HG03565 (cell line): ENCODE data around the gene ADAD2.

Experiments used
- ATAC-seq: cut with Tn5 transposase; IDR thresholded peaks from one replicate; pipeline ENCODE4 v1.9.1; 2021; ENCODE audit warnings: mild to moderate bottlenecking, moderate library complexity; ENCODE audit not compliant: unreplicated experiment

ADAD2 gene

DNA sequence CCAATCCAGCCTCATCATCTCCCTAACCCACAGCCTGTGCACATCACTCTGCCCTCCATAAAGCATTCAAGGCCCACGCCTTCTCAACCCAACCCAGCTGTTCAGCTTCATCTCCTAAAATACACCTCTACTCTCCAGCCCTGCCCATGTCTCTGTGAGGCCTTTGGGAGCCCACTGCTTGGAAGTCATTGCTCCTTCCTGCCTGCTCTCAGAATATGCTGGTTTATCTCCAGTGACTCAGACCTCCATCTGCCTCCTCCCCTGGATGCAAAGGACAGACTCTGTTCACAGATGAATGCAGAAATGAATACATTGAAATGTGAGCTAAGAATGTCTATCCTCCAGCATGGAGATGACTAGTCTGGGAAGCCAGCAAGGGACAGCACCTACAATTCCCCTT lies 29.9 kb downstream of the ADAD2 start:
- ATAC-seq: no peak

DNA sequence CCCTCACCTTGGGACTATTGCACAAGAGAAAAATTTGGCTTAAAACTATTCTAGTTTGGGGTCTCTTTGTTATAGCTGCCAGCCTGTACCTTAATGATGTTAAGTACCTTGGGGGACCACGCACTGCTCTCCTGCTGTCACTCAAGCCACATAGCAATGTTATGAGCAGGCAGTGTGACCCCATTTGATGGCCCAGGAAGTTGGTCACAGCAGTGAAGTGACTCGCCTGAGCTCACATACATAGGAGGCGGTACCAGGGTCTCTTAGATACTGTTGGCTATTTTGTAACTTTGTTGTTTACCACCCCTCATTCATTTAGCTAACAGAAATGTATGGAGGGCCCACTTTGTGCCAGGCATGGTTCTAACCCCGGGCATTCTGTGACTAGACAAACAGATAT lies 32.5 kb downstream of the ADAD2 start:
- ATAC-seq: no peak

DNA sequence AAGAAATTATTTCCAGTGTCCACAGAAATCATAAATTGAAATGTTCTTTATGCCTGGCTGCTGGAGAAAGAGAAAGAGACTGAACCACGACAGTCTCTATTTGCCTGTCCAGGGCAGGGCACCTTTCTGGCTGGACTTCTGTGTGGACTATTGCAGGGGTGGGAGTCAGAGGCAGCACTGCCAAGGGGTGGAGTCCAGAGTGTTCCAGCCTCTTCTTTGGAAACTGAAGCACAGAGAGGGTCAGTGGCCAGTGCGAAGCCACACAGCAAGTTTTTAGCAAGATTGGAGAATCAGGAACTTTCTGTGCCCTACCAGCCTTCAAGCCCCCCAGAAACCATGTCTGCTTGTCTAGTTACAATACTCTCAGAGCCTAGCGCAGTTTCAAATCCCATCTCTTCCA lies 33.6 kb downstream of the ADAD2 start:
- ATAC-seq: no peak

DNA sequence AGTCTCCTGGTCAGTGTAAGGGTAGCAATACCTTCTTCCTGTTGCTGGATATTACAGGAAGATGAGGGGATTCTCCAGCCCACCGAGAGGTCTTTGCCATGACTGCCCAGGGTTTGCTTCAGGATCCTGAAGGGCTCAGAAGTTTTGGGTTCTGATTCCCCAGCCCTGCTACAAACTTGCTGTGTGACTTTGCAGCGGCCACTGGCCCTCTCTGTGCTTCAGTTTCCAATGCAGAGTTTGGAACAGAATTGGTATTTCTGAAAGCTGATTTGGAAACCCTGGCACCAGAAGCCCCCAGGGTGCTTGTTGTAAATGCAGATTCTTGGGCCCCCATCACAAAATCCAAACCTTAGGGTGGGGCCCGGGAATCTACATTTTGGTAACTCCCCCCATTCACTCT lies 34.2 kb downstream of the ADAD2 start:
- no peak for ATAC-seq

DNA sequence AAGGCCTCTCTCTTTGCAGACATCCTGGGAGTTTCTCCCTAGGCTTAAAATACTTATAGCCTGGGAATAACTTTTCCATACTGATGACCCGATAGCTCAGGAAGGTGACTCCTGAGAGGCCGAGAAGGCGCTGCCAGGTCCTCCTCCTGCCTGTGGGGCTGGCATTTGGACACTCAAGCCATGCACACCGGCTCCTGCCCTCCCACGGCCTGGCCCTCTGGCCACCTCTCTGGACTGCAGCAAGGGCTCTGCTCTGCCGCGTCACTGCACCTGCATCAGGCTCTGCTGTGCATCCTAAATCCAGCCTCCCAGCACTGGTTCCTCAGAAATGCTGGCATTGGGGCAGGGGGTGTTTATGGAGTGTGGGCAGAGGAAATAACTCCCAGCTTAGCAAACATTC lies 34.6 kb downstream of the ADAD2 start:
- no peak for ATAC-seq

DNA sequence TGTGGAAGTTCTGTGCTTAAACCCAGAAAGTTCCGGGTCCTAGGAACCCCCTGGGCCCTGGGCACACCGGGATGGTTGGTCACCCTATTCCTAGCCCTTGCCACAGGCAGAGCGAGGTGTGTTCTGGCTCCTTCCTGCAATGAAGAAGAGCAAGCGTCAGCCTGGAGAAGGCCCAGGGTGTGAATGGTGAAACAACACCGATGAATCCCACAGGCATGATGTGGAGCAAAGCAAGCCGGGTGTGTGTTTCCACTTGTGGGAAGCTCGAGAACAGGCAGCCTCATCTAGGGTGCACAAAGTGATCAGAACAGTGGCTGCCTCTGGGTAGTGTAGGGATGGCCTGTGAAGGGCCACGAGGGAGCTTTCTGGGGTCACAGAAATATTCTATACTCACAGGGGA lies 35.1 kb downstream of the ADAD2 start:
- ATAC-seq: no peak

DNA sequence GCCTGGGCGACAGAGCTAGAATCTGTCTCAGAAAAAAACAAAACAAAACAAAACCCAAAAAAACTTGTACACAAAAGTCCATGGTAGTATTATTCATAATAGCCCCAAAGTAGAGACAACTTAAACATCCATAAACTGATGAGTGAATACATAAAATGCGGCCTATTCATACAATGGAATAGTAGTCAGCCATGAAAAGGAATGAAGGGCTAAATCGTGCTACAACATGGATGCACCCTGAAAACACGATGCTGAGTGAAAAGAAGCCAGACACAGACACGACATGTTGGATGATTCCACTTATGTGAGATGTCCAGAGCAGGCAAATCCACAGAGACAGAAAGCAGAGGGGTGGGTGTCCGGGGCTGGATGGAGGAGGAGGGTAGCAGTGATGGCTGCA lies 36.6 kb downstream of the ADAD2 start:
- ATAC-seq: no peak

DNA sequence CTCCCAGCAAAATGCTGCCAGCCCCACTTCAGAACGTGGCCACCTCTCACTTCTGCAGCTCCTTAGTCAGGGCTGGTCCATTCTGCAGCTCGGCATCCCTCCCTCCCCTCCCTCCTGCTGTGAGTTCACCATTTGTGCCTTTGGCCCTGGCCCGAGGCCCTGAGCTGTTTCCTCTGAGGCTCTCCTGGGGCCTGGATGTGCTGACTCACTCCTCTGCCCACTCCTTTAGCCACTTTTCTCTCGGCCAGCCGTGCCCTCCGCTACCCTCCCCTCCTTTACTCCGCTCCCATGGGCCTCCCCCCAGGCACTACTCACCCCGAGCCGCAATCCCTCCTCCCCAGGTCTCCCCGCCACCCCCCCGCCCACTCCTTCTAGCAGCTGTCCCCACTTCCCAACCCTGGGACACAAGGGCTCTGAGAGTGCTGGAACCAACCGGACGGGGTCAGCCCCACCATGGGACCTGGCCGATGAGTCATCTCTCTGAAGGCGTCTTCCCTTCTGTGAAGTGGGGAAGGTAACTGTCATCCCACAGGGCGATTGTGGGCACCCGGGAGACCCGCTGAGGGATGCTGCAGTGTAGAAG lies 37.4 kb downstream of the ADAD2 start:
- no peak for ATAC-seq

DNA sequence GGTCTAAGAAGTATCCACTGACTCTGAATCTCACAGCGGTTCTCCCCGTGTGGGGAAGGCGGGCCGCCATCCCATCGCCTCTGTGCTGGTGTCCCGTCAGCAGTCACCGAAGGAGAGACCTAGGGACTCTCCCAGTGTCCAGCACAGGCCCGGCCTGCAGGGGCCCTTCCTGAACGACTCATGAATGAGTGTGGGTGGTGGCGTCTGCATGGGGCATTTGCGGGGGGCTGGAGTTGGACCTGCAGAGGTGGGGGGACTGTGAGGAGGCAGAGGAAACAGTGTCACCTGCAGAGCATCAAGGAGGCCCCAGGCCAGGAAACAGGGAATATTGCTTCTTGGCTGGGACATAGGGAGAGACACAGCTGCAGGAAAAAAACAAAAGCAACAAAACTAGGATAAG lies 38.5 kb downstream of the ADAD2 start:
- no peak for ATAC-seq

DNA sequence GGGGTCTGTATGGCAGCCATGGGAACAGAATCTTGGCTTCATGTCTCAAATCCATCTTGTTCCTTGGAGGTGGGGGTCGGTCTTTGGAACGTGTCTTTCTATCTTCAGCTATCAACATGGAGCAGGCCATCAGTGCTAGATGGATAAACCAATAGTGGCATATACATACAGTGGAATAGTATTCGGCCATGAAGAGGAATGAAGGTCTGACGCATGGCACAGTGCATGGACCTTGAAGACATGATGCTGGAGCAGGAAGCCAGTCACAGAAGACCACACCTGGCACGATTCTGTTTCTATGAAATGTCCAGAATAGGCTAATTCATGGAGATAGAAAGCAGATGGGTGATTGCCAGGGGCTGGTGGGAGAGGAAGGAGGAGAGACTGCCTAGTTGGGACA lies 41.1 kb downstream of the ADAD2 start:
- no peak for ATAC-seq

DNA sequence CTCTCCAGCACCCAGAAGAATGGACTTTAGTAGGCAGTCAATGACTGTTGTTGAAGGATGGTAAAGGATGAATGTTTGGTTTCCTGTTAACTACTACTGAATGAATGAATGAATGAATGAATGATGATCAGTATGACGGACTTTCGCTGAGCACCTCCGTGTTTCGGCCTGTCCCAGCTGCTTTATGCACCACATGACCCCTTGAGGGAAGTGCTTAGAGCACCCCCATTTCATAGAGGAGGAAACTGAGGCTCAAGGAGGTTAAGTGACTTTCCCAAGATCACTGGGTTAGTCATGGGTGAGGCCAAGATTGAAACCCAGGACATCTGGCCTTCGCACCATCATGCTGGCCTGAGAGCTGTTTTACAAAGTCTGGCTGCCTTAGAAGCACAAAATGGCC lies 42.0 kb downstream of the ADAD2 start:
- no peak for ATAC-seq

DNA sequence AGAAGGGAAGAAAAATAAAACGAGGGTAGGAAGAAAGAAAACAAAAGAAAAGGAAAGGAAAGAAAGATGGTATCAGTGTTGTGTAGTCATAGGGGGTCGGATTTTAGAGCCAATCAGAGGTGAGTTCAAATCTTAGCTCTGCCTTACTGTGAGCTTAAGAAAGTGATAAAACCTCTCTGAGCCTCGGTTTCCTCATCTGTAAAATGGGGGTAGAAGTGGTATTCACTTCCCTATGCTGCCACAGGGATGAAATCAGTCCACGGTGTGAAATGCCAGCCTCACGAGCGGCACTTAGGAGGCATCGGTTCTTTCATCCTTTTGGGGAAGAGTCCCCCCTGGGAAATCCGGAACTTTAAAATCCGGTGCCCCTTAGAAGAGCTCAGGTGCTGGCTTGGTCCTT lies 42.8 kb downstream of the ADAD2 start:
- no peak for ATAC-seq

DNA sequence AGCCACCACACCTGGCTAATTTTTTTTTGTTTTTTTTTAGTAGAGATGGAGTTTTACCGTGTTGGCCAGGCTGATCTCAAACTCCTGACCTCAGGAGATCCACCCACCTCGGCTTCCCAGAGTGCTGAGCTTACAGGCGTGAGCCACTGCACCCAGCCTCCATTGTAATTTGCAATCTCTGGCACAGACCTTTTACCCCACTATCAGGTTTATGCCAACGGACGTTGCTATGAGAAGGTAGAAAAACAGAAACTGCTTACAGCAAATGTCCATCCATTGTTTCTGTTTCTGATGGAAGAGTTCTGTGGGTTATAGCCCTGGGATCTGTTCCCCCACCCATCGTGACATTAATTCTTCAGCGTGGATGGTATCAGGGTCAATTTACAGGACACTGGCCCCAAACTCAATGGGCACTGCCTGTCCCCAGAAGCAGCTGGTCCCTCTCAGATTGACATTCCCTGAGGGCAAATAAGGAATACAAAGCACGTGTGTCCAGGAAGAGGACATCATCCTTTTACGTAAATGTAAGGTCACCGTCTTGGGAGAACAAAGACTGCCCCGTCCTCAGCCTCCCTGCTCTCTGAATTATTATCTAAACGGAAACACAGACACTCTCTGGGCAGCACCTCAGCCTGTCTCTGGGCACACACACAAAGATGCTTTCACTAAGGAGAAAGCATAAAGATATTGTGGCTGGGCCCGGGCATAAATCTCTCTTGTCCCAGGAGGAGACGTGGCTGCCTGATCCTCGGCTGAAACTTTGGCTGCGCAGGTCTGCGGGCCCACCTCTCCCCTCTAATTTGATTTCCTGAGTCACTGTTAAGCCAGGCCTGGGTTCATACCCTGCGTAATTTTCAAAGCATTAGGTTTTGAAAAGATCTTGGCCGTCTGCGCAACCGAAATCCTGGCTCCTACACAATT lies 43.6 kb downstream of the ADAD2 start:
- ATAC-seq: no peak

DNA sequence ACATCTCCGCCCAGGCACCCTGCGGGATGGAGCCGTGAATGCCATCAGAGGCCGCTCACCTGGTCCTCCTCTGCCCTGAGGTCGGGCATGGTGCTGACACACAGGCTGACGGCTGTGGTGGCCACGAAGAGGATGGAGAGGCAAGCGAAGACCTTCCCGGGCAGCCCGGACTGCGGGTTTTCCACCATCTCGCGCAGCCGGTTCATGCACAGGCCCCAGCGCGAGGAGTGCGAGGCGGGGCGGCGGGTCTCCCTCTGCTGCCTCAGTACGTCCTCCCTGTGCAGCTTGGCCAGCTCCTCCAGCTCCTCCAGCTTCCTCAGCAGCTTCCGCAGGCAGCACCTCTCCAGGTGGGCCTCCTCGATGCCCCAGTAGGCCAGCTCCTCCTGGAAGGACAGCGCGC lies 45.7 kb downstream of the ADAD2 start:
- no peak for ATAC-seq

DNA sequence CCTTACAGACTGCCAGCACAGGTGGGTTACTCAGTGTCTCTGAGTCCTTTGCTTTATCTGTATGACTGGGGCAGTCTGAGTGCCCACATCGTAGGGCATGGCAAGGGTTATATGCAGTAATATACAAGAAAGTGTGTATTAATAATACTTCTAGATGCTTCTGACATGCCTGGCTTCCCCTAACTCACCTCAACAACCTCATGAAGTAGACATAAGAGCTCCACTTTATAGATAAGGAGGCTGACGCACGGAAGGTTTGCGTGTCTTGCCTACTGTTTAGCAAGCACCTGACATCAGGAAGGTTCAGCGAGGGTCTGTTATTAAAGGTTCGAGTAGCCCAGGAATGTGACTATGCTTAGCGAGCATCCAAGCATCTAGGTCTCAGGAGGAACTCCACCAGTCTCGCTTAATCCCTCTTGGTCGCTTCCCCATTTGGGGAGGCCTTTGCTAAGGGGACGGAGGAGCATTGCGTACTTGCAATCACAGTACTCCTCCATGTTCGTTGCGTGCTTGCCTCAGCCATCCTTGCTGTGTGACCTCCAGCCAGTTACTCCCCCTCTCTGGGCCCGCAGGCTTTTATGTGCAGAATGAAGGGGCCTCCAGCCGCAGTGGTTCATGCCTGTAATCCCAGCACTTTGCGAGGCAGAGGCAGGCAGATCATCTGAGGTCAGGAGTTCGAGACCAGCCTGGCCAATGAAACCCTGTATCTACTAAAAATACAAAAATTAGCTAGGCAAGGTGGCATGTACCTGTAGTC lies 47.2 kb downstream of the ADAD2 start:
- ATAC-seq: no peak

DNA sequence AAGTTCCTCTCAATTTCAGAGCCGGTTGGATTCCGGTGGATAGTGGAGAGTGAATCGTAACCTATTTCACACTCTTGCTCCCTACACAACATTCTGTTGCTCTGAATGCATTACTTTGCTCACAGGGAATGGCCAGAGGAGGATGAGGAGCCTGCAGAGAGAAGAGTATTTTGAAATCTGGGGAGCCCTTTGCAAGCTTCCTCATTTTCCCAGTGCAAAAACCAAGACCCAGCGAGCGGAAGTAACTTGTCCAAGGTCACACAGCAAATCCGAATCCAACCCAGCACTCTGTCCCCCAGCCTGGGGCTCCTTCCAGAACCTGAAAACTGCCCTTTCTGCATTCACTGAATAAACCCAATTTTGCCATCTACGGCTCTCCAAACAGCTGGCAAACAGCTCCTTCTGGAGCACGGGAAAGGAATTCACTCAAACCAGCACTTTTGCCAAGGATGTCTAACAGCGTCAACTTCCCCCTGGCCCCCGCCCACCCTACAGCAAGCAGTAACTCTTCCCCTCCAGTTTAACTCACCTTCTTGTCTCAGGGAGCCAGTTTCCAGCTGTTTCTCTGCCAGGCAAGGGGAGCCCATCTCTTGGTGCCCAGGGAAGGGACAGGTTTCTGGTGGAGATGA lies 48.3 kb downstream of the ADAD2 start:
- ATAC-seq: no peak

DNA sequence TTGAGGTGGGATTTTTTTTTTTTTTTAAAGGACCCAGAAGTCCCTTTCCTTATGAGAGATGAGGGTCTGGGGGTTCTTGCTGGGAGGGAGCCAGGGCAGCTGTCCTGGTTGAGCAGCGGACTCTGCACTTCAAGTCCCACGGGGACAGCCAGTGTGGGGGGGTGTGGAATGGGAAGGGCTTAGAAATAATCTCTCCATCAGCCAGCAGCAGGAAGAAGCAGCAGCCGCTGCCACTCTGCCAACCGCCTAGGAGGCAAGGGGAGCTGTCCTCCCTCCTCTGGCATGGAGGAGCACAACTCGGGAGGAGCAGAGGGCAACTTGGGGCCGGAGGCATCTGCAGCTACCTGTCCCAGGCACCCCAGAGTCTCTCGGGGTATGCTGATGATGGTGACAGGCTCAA lies 49.0 kb downstream of the ADAD2 start, which contains the start of gene KCNG4:
KCNG4 (minus strand) TSS at position 104 of the 400 bp plus-strand sequence. CDS start 2,527 bp downstream, outside the sequence.
- ATAC-seq: no peak

DNA sequence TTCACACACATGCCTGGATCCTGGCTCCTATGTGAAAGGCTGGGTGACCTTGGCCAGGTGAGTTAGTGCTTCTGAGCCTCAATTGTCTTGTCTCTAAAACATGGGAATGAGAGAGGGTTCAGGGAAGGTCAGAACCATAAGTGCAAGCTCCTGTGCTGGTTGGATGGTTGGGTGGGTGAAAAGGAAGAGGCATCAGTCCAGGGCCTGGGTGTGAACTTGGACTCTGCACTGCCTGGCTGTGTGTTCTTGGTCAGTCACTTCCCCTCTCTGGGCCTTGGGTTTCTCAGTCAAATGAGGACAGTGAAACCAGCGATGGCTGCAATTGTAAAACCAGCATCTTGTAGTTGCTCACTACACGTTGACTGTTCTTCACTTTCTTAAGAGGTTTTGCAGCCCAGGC lies 49.5 kb downstream of the ADAD2 start:
- ATAC-seq: no peak

DNA sequence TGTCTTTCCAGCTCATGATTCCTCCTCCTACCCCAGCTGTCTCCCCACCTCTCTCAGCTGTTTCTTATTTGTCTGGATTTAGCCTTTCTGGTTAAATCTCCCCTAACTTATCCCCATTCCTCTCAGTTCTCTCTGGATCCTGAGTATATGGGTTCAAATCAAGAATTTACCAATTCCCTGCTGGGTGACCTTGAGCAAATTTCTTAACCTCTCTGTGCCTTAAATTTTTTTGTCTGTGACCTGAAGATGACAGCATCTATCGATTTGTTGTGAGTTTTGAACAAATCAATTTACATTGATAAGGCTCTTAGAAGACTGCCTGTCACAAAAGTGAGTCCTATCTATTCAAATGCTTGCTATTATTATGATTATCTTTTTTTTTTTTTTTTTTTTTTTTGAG lies 50.8 kb downstream of the ADAD2 start:
- ATAC-seq: no peak

DNA sequence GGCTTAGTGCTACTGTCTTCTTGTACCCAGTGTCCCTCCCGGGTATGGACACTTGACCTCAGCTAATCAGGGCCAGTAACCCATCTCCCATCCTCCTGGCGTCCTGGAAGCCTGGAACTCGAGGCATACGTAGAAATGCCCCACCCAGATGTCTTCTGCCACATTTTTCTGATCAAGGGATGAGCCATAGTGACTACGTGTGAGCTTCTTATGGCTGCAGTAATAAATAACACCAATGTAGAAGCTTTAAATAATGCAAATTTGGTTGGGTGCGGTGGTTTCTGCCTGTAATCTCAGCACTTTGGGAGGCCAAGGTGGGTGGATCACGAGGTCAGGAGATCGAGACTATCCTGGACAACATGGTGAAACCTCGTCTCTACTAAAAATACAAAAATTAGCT lies 51.9 kb downstream of the ADAD2 start:
- no peak for ATAC-seq

DNA sequence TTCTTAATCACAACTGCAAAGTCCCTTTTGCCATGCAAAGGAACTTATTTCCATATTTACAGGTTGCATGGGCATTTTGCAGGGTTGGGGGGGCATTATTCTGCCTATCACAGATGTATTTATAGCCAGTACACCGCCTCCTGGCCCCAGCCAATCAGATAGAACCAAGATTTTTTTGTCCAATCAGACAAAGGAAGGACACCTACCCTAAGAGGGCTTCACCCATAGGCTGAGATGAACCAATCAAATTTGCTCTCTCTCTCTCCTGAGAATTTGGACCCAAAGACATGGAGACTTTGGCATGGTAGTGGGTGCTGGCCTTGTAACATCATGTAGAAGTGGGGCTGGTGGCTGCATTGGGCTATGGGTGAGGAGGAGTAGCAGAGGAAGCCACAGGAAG lies 52.8 kb downstream of the ADAD2 start:
- ATAC-seq: no peak
